Activated T-helper 2 cell treated with anti-CD3 and anti-CD28 coated beads, Interferon-gamma antibody, Interleukin-2, Interleukin-4, amounts not matched to agents 10 μg/mL and 5 μg/mL and 100 μg/mL, durations not matched to agents 14 hours and 24 hours and 36 hours (primary cell): Measurements from ENCODE around the gene PROKR2. TPM values are rescaled to one million over a fixed set of nuclear protein-coding genes. Genes with fewer than 3 reads are reported as not detected.

Experiments
- DNase-seq: peaks from one replicate; pipeline ENCODE4 v3.0.0; 2021; ENCODE audit warnings: low spot score
- H3K27ac Mint-ChIP-seq: one replicate; pipeline ENCODE4 v1.8.0; 2021; ENCODE audit warnings: mixed read lengths
- H3K27me3 Mint-ChIP-seq: one replicate; pipeline ENCODE4 v1.8.0; 2021; ENCODE audit warnings: low read depth, mixed read lengths
- H3K36me3 Mint-ChIP-seq: one replicate; pipeline ENCODE4 v1.8.0; 2021; ENCODE audit warnings: low read depth, mixed read lengths
- H3K4me1 Mint-ChIP-seq: one replicate; pipeline ENCODE4 v1.8.0; 2021; ENCODE audit warnings: low read depth, mixed read lengths
- H3K4me3 Mint-ChIP-seq: one replicate; pipeline ENCODE4 v1.8.0; 2021; ENCODE audit warnings: low read depth, mild to moderate bottlenecking, moderate library complexity, mixed read lengths
- H3K9me3 Mint-ChIP-seq: one replicate; pipeline ENCODE4 v1.8.0; 2021; ENCODE audit warnings: mixed read lengths
- intact Hi-C: fragments of 100-400 bp; cut with micrococcal nuclease; formaldehyde crosslinking; loops from one replicate; pipeline ENCODE4 v1.15.1; 2023
- total RNA-seq: library from RNA; stranded (reverse); gene quantifications from 2 replicates; pipeline ENCODE4 v1.2.3, GENCODE V29; 2022

Gene PROKR2
- total RNA-seq, 1 donor from 2014 or later = not detected

GRCh38 chr20:5328268-5328667 is 11.5 kb upstream of the PROKR2 start:
- H3K4me3 Mint-ChIP-seq = no peak overlapping the region

DNA sequence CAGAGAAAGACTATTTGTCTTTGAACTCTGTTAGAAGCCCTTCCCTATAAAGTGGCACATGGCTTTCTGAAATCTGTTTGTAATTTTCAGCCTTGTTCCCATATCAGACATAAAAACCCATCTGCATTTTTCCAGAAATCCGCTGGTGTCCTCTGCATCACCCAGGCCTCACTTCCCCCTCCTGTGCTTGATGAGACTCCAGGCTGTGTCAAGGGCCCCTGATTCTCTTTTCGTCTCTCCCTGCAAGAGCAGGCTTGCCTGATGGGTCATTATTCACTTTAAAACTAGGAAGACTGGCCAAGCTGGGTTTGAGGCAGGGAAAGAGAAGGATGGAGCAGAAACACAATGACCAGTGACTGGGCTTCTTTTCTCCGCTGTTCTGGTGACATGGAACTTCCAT is 10.6 kb upstream of the PROKR2 start:
- H3K4me3 Mint-ChIP-seq = no peak overlapping the region
- intact Hi-C loops = no loop called here
- H3K36me3 Mint-ChIP-seq = no peaks in the 10 kb centered on the region
- H3K27ac Mint-ChIP-seq = no peak overlapping the region
- H3K27me3 Mint-ChIP-seq = peaks cover 15% of the 10 kb centered on the region
- H3K4me1 Mint-ChIP-seq = no peaks in the 10 kb centered on the region
- no peaks in the 10 kb centered on the region for H3K9me3 Mint-ChIP-seq
- no peak for DNase-seq

More at GRCh38 chr20:5328268-5328667, 11.5 kb upstream of the PROKR2 start:
- Mint-ChIP-seq H3K9me3 (no peaks in the 10 kb centered on the region), H3K27ac (no peak overlapping the region), H3K27me3 (peaks cover 13% of the 10 kb centered on the region), H3K36me3 (no peaks in the 10 kb centered on the region), H3K4me1 (no peaks in the 10 kb centered on the region)
- DNase-seq = no peak
- intact Hi-C loops = no loop called here

DNA sequence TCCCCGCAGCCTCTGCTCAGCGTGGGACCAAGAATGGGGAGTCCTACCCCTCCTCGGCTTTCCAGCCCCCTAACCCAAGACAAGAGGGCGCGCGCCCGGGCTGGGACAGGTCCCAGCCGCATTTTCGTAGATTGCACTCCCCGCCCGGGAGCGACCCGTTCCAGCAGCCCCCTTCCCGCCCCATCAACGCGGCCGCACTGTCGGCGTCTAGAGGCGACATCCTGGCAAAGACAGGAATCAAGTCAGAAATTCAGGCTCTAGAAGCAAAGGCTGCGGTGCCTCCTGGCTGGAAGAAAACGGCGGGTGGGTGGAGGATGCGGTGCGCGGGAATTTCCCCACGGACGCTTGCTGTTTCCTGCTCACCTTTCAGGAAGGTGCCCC is 957 bp downstream of the PROKR2 start:
- H3K9me3 Mint-ChIP-seq = no peaks in the 10 kb centered on the region
- H3K27me3 Mint-ChIP-seq = peaks cover 56% of the 10 kb centered on the region
- H3K4me1 Mint-ChIP-seq = peaks cover 2% of the 10 kb centered on the region
- no peak for DNase-seq
- H3K36me3 Mint-ChIP-seq = no peaks in the 10 kb centered on the region
- H3K27ac Mint-ChIP-seq = no peak overlapping the region
- no peak overlapping the region for H3K4me3 Mint-ChIP-seq
- intact Hi-C loops = no loop called here

DNA sequence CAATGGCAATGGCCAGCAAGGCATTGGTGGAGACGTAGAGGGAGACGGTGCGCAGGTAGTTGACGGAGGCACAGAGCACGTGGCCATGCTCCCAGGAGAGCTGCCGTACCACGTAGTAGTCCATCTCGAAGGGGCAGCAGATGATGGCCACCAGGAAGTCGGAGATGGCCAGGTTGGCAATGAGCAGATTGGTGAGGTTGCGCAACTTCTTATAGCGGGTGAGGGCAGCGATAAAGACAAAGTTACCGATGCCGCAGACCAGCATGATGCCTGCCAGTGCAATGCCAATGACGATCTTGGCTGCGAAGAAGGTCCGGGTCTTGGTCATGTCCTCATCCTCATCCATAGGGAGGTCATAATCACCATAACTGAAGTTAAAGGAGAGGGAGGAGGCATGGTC is 2.8 kb downstream of the PROKR2 start:
- peaks cover 50% of the 10 kb centered on the region for H3K27me3 Mint-ChIP-seq
- H3K4me3 Mint-ChIP-seq = no peak overlapping the region
- peaks cover 14% of the 10 kb centered on the region for H3K9me3 Mint-ChIP-seq
- no peak for DNase-seq
- intact Hi-C loops = no loop called here
- no peak overlapping the region for H3K27ac Mint-ChIP-seq
- H3K4me1 Mint-ChIP-seq = peaks cover 2% of the 10 kb centered on the region
- H3K36me3 Mint-ChIP-seq = no peaks in the 10 kb centered on the region

DNA sequence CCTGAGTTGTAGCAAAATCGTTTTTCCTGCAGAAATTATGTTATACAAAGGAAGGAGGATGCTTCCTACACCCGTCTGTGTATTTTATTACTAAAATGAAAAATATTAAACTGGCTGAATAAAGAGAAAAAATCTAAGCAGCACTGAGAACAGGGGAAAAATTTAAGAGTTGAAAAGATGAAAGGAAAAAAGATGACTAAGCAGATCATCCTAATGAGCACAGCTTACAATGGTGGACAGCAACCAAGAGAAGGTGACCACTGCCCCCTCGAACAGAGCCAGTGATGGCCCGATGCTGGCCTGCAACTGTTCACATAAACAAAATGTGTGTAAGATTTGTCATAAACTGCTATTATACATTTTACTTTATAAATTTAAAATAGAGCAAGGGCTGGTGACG is 4.2 kb downstream of the PROKR2 start:
- peaks cover 2% of the 10 kb centered on the region for H3K4me1 Mint-ChIP-seq
- H3K27ac Mint-ChIP-seq = no peak overlapping the region
- H3K36me3 Mint-ChIP-seq = peaks cover 3% of the 10 kb centered on the region
- peaks cover 22% of the 10 kb centered on the region for H3K9me3 Mint-ChIP-seq
- intact Hi-C loops = no loop called here
- H3K4me3 Mint-ChIP-seq = no peak overlapping the region
- H3K27me3 Mint-ChIP-seq = peaks cover 38% of the 10 kb centered on the region
- DNase-seq = no peak

DNA sequence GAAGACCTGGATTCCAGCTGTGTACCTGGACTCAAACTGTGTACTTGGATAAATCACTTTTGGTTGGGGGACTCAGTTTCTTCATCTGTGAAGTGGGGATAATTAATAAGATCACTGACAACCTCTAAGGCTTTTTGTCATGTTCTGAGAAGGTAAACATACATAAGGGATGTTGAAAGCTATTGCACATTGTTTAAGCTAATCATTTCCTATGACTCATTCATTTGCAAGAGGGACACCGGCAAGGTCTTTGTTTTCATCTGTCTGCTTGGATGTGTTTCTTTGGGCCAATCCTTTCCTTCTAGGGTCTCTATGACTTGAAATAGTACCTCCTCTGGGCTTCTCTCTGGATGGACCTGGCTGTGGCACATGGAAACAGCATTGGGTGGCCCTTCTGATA is 6.8 kb downstream of the PROKR2 start:
- peaks cover 33% of the 10 kb centered on the region for H3K9me3 Mint-ChIP-seq
- intact Hi-C loops = no loop called here
- H3K4me3 Mint-ChIP-seq = no peak overlapping the region
- no peak for DNase-seq
- peaks cover 17% of the 10 kb centered on the region for H3K27me3 Mint-ChIP-seq
- no peak overlapping the region for H3K27ac Mint-ChIP-seq
- H3K36me3 Mint-ChIP-seq = peaks cover 3% of the 10 kb centered on the region
- no peaks in the 10 kb centered on the region for H3K4me1 Mint-ChIP-seq

DNA sequence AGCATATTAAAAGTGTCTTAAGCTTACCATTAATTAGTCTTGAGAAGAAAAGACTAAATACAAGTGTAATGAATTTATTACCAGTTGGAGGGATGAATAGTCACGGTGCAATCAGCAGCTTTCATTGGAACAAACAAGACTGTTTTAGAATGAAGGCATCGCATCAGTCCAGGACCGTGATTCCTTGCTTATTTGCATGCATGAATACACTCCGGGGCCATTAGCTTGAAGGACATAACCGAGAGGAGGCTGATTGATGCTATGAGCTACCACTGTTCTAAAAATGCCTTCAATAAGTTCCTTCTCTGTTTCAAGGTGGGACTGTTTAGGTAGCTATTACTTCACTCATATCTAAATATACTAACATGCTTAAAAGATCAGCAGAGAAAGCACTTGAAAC is 17.9 kb downstream of the PROKR2 start:
- Mint-ChIP-seq H3K27ac (no peak overlapping the region), H3K27me3 (peaks cover 19% of the 10 kb centered on the region), H3K9me3 (no peaks in the 10 kb centered on the region), H3K4me1 (peaks cover 9% of the 10 kb centered on the region), H3K36me3 (no peaks in the 10 kb centered on the region), H3K4me3 (no peak overlapping the region)
- intact Hi-C loops = no loop called here
- DNase-seq = no peak

DNA sequence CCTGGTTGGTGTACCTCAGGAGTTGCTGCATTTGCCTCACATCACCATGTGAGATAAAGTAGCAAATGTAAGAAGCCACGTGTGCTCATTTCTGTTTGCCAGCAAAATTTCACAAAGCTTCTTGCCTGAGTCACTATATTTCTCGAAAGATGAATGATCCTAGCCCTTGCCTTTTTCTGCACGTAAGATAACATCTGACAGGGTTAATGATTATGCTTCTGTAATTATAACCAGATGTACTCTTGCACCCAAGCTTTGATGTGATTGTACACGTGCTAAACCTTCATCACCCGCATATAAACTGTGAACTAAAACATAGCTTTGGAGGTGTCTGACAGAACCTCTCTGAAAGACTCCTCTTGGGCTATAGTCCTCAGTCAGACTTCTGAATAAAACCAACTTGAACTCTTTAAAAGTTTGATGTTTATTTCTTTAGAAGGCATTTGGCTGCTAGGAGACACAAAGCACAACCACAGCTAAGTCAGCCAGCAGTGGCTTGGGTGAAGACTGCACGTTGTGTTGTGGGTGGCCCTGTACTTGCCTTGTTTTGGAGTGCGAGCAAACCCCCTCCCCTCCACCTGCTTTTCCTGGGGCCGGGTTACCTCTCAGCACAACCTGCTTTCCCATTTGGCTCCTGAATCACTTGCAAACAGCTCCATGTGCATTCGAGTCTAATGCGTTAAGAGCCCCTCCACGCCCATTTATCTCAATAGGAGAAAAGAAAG is 19.3 kb downstream of the PROKR2 start:
- Mint-ChIP-seq H3K36me3 (no peaks in the 10 kb centered on the region), H3K4me1 (peaks cover 9% of the 10 kb centered on the region), H3K27me3 (peaks cover 22% of the 10 kb centered on the region), H3K27ac (no peak overlapping the region), H3K9me3 (no peaks in the 10 kb centered on the region), H3K4me3 (no peak overlapping the region)
- no peak for DNase-seq
- intact Hi-C loops = no loop called here

DNA sequence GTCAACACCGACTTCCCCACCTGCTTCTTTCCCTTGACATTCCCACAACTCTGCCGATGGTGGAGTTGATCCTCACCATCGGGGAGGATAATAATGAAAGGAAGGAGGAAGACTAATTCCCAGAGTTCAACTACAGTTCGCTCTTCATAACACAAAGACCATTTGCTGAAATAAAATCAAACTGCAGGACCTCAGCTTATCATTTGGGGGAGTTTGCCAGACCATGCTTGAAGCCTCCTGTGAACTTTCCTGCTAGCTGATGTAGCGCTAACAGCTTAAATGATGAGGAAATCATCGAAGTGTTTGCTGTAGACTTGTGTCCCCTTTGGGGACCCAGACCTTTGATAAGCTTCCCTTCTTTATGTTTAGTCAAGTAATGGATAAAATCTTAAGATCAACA is 26.2 kb downstream of the PROKR2 start:
- Mint-ChIP-seq H3K4me1 (no peaks in the 10 kb centered on the region), H3K27me3 (peaks cover 21% of the 10 kb centered on the region), H3K36me3 (no peaks in the 10 kb centered on the region), H3K9me3 (no peaks in the 10 kb centered on the region), H3K4me3 (no peak overlapping the region), H3K27ac (no peak overlapping the region)
- intact Hi-C loops = no loop called here
- no peak for DNase-seq

DNA sequence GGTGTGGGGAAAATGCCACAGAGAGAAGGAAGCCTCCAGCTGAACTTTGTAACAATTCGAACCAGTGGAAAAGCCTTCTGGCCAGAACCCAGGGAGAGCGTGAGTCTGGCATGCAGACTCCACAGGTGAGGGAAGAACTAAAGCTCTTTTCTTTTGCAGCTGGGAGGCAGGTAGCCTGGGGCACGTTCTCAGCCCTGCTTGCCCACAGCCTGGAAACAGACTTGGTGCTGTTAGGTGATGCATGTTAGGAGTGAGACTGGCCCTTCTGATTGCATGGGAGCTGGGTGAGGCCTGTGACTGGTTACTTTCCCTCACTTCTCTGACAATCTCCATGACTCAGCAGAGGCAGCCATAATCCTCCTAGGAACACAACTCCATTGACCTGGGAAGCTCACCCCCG is 34.2 kb downstream of the PROKR2 start:
- Mint-ChIP-seq H3K9me3 (no peaks in the 10 kb centered on the region), H3K4me1 (no peaks in the 10 kb centered on the region), H3K27ac (no peak overlapping the region), H3K4me3 (no peak overlapping the region), H3K27me3 (peaks cover 25% of the 10 kb centered on the region), H3K36me3 (no peaks in the 10 kb centered on the region)
- no peak for DNase-seq
- intact Hi-C loops = no loop called here

- no peak for DNase-seq
- Mint-ChIP-seq H3K27me3 (peaks cover 21% of the 10 kb centered on the region), H3K4me3 (no peak overlapping the region), H3K4me1 (no peaks in the 10 kb centered on the region), H3K27ac (no peak overlapping the region), H3K9me3 (no peaks in the 10 kb centered on the region), H3K36me3 (no peaks in the 10 kb centered on the region)
- intact Hi-C loops = no loop called here
Measured at GRCh38 chr20:5279661-5280060, 37.1 kb downstream of the PROKR2 start.

GRCh38 chr20:5272268-5272667 is 44.5 kb downstream of the PROKR2 start:
- no peak for DNase-seq
- no peaks in the 10 kb centered on the region for H3K4me1 Mint-ChIP-seq
- no peak overlapping the region for H3K27ac Mint-ChIP-seq
- no peaks in the 10 kb centered on the region for H3K36me3 Mint-ChIP-seq
- H3K27me3 Mint-ChIP-seq = peaks cover 4% of the 10 kb centered on the region
- H3K9me3 Mint-ChIP-seq = no peaks in the 10 kb centered on the region
- H3K4me3 Mint-ChIP-seq = no peak overlapping the region
- intact Hi-C loops = no loop called here

GRCh38 chr20:5270603-5271002 is 46.2 kb downstream of the PROKR2 start:
- Mint-ChIP-seq H3K4me1 (no peaks in the 10 kb centered on the region), H3K36me3 (no peaks in the 10 kb centered on the region), H3K9me3 (no peaks in the 10 kb centered on the region), H3K27me3 (peaks cover 11% of the 10 kb centered on the region), H3K4me3 (no peak overlapping the region), H3K27ac (no peak overlapping the region)
- DNase-seq = no peak
- intact Hi-C loops = no loop called here

- no peak overlapping the region for H3K27ac Mint-ChIP-seq
- no peaks in the 10 kb centered on the region for H3K36me3 Mint-ChIP-seq
- no peaks in the 10 kb centered on the region for H3K4me1 Mint-ChIP-seq
- intact Hi-C loops = no loop called here
- no peak for DNase-seq
- H3K4me3 Mint-ChIP-seq = no peak overlapping the region
- H3K27me3 Mint-ChIP-seq = peaks cover 21% of the 10 kb centered on the region
- H3K9me3 Mint-ChIP-seq = no peaks in the 10 kb centered on the region
Measured at GRCh38 chr20:5268449-5268848, 48.3 kb downstream of the PROKR2 start.
